B cell (primary cell): Measurements from ENCODE around the gene ZCRB1. TPM values are rescaled to one million over a fixed set of nuclear protein-coding genes. Genes with fewer than 3 reads are reported as not detected.

Source experiments
- ATAC-seq: fragments of 200-7000 bp; cut with Tn5 transposase; one replicate; pipeline ENCODE4 v1.10.0; 2021; ENCODE audit warnings: low read depth, mild to moderate bottlenecking, moderate number of reproducible peaks, moderate library complexity
- CTCF ChIA-PET: fragments of 350-600 bp; sonication (Branson Sonifier 250); formaldehyde crosslinking; loops from one replicate; lab custom pipeline; 2021; ENCODE audit warnings: antibody characterized with exemption, inconsistent platforms; lab: Charles Lee
- POLR2A ChIA-PET: fragments of 350-600 bp; sonication (Branson Sonifier 250); formaldehyde crosslinking; loops from one replicate; lab custom pipeline; 2021; ENCODE audit warnings: antibody characterized with exemption; lab: Charles Lee
- DNase-seq: peaks from one replicate; pipeline ENCODE4 v3.0.0; 2013
- H2AFZ ChIP-seq: 2 replicates; pipeline ENCODE4 v1.6.1; 2012; ENCODE audit warnings: mild to moderate bottlenecking, low read depth, low read length; ENCODE audit not compliant: insufficient read depth, poor library complexity, severe bottlenecking
- H3K27ac ChIP-seq, 2 donors: 1 replicate in 1 of 2; 2 replicates in 1 of 2; pipeline ENCODE4 v1.5.1; 2012 to 2013; ENCODE audit warnings: low read length in 2 of 2, mild to moderate bottlenecking in 2 of 2, moderate library complexity in 1 of 2
- H3K27me3 ChIP-seq, 4 experiments: fragments of 200-600 bp in 1 of 4; sonication (generic) in 1 of 4; replicated peaks in 1 of 4; 1 replicate in 2 of 4; 2 replicates in 2 of 4; pipeline versions ENCODE4 v1.6.1 to v1.7.0; 2013 to 2016; ENCODE audit warnings: low read length in 3 of 4, mild to moderate bottlenecking in 2 of 4, mixed read lengths in 1 of 4, moderate library complexity in 1 of 4; ENCODE audit not compliant: insufficient read depth in 4 of 4, control insufficient read depth in 3 of 4; ENCODE audit errors: control extremely low read depth in 1 of 4
- H3K36me3 ChIP-seq, 2 experiments: replicated peaks in 1 of 2; 1 replicate in 1 of 2; 2 replicates in 1 of 2; pipeline versions ENCODE4 v1.6.1 to v1.7.1; 2013; ENCODE audit warnings: low read length in 1 of 2; ENCODE audit not compliant: insufficient read depth in 2 of 2, control insufficient read depth in 1 of 2; ENCODE audit errors: control extremely low read depth in 1 of 2, extremely low read depth in 1 of 2
- H3K4me1 ChIP-seq, 2 donors: fragments of 200-600 bp in 1 of 2; sonication (generic) in 1 of 2; 1 replicate in 1 of 2; 2 replicates in 1 of 2; pipeline versions ENCODE4 v1.5.1 to v1.6.1; 2013 to 2017; ENCODE audit warnings: low read length in 2 of 2; ENCODE audit not compliant: control insufficient read depth in 2 of 2, insufficient read depth in 2 of 2
- H3K4me2 ChIP-seq: replicated peaks from 2 replicates; pipeline ENCODE3; 2012; ENCODE audit warnings: mild to moderate bottlenecking, low read depth, low read length; ENCODE audit not compliant: poor library complexity, severe bottlenecking
- H3K4me3 ChIP-seq, 5 experiments: fragments of 200-600 bp in 1 of 5; sonication (generic) in 1 of 5; 1 replicate in 3 of 5; 2 replicates in 2 of 5; pipeline versions ENCODE4 v1.5.1 to v1.7.0; 2011 to 2016; ENCODE audit warnings: low read length in 4 of 5, mild to moderate bottlenecking in 4 of 5, low read depth in 2 of 5, control low read depth in 1 of 5, moderate library complexity in 1 of 5; ENCODE audit not compliant: insufficient read depth in 1 of 5; ENCODE audit errors: control extremely low read depth in 1 of 5, extremely low read depth in 1 of 5
- H3K79me2 ChIP-seq: fragments of 200-600 bp; sonication (generic); one replicate; pipeline ENCODE4 v1.6.0; 2016; ENCODE audit warnings: low read length; ENCODE audit not compliant: control insufficient read depth, insufficient read depth
- H3K9ac ChIP-seq: fragments of 200-600 bp; sonication (generic); 2 replicates; pipeline ENCODE4 v1.6.1; 2017; ENCODE audit warnings: mild to moderate bottlenecking, low read length, moderate library complexity
- H3K9me3 ChIP-seq, 3 donors: one replicate each; pipeline versions ENCODE4 v1.6.1 to v1.7.1; 2013; ENCODE audit warnings: low read length in 2 of 3; ENCODE audit not compliant: control insufficient read depth in 2 of 3, insufficient read depth in 1 of 3; ENCODE audit errors: control extremely low read depth in 1 of 3
- H4K20me1 ChIP-seq: 2 replicates; pipeline ENCODE4 v1.6.0; 2012; ENCODE audit warnings: mild to moderate bottlenecking, low read length; ENCODE audit not compliant: insufficient read depth, control insufficient read depth, poor library complexity, severe bottlenecking
- H3K27ac Mint-ChIP-seq: one replicate; pipeline ENCODE4 v1.8.0; 2021; ENCODE audit warnings: mixed read lengths
- H3K27me3 Mint-ChIP-seq: one replicate; pipeline ENCODE4 v1.8.0; 2021; ENCODE audit warnings: mixed read lengths
- H3K4me1 Mint-ChIP-seq: one replicate; pipeline ENCODE4 v1.8.0; 2021; ENCODE audit warnings: mixed read lengths
- H3K4me3 Mint-ChIP-seq: one replicate; pipeline ENCODE4 v1.8.0; 2021; ENCODE audit warnings: mixed read lengths
- H3K9me3 Mint-ChIP-seq: one replicate; pipeline ENCODE4 v1.8.0; 2022; ENCODE audit warnings: mixed read lengths; ENCODE audit not compliant: insufficient read depth
- CTCF ChIP-seq: fragments of 200-600 bp; IDR thresholded peaks from one replicate; pipeline ENCODE4 v1.8.0; 2022; ENCODE audit warnings: antibody characterized with exemption, mild to moderate bottlenecking
- EZH2 ChIP-seq: IDR thresholded peaks from 2 replicates; pipeline ENCODE4 v1.6.1; 2012; ENCODE audit warnings: borderline replicate concordance, low read depth, mild to moderate bottlenecking, moderate library complexity, low read length; ENCODE audit not compliant: insufficient read depth, poor library complexity, severe bottlenecking
- WGBS: methylation state at CpG from one replicate; pipeline ENCODE4 v1.1.5; 2013; ENCODE audit warnings: missing lambda C conversion rate; ENCODE audit not compliant: insufficient coverage; 5-methylcytosine and 5-hydroxymethylcytosine counted together
- intact Hi-C: fragments of 100-400 bp; cut with micrococcal nuclease; formaldehyde crosslinking; loops from one replicate; pipeline ENCODE4 v1.10.0; 2022
- polyA plus RNA-seq: library from polyadenylated mRNA; depleted of rRNA; stranded (reverse); fragments of >200 nt; gene quantifications from 2 replicates; pipeline ENCODE4 v1.2.3, GENCODE V29; 2012
- total RNA-seq, 2 donors: library from RNA; stranded (reverse); fragments of 120-200 nt in 1 of 2; gene quantifications; 1 replicate in 1 of 2; 2 replicates in 1 of 2; pipeline versions ENCODE4 v1.2.3 to v1.2.4, GENCODE V29; 2013 to 2022

ZCRB1 gene
- total and polyA plus RNA-seq, 2 donors (not counting 1 experiment from before 2014, with no cell fraction given) = 9.8 to 23.2 TPM

- Histone ChIP-seq H3K27me3 (no peaks in the 10 kb centered on the region), H2AFZ (no peak overlapping the region), H3K4me3 (no peak overlapping the region), H3K79me2 (peaks cover 22% of the 10 kb centered on the region), H3K9ac (no peak overlapping the region), H3K4me2 (no peak overlapping the region), H3K4me1 (peaks cover 4 to 5% of the 10 kb centered on the region in 2 donors), H4K20me1 (no peaks in the 10 kb centered on the region), H3K27ac (no peak overlapping the region), H3K9me3 (no peaks in the 10 kb centered on the region), H3K36me3 (peaks cover 0 to 2% of the 10 kb centered on the region in 2 experiments)
- ATAC-seq (no peak), DNase-seq (no peak)
- Mint-ChIP-seq H3K27me3 (no peaks in the 10 kb centered on the region), H3K9me3 (no peaks in the 10 kb centered on the region), H3K27ac (peak overlapping the region; percentile 12), H3K4me3 (no peak overlapping the region), H3K4me1 (peaks cover 21% of the 10 kb centered on the region)
- WGBS = 83% methylated on average over 2 of the region's 4 CpGs
- CTCF ChIA-PET = interaction anchor here (1.6 to 3.7 kb wide), 3 partner anchors 10 to 113 kb away, joined by 4 to 31 read pairs (median 17); no protein-coding TSS in a partner anchor
- no peak for TF ChIP-seq CTCF
- TF ChIP-seq EZH2 = no peak
- POLR2A ChIA-PET = no interaction called here
- intact Hi-C loops = loop anchor here (5.0 kb wide), 3 partner anchors 38 to 133 kb away; partner anchors contain the start of gene YAF2
Measured at GRCh38 chr12:42370013-42370412, 44.1 kb upstream of the ZCRB1 start.

- no CpG with 5 or more reads among the region's 5 CpGs for WGBS
- TF ChIP-seq EZH2 (no peak), CTCF (no peak)
- POLR2A ChIA-PET = interaction anchor here (0.6 kb wide), 1 partner anchor 223 kb away, joined by 3 read pairs; no protein-coding TSS in a partner anchor
Measured at GRCh38 chr12:42365486-42365885, 39.6 kb upstream of the ZCRB1 start.

More at GRCh38 chr12:42365486-42365885, 39.6 kb upstream of the ZCRB1 start:
- DNase-seq (no peak), ATAC-seq (no peak)
- Histone ChIP-seq H3K9me3 (no peaks in the 10 kb centered on the region), H2AFZ (no peak overlapping the region), H3K27me3 (no peaks in the 10 kb centered on the region), H4K20me1 (peaks cover 5% of the 10 kb centered on the region), H3K9ac (no peak overlapping the region), H3K4me1 (peaks cover 0 to 5% of the 10 kb centered on the region in 2 donors), H3K4me3 (no peak overlapping the region), H3K27ac (no peak overlapping the region), H3K4me2 (no peak overlapping the region), H3K36me3 (peaks cover 2 to 11% of the 10 kb centered on the region in 2 experiments), H3K79me2 (peaks cover 22% of the 10 kb centered on the region)
- CTCF ChIA-PET = interaction anchor here (1.2 kb wide), 1 partner anchor 203 kb away, joined by 4 read pairs; no protein-coding TSS in a partner anchor
- Mint-ChIP-seq H3K4me1 (peaks cover 31% of the 10 kb centered on the region), H3K9me3 (no peaks in the 10 kb centered on the region), H3K27me3 (no peaks in the 10 kb centered on the region), H3K4me3 (no peak overlapping the region), H3K27ac (no peak overlapping the region)
- intact Hi-C loops = no loop called here
